Activated CD8-positive, alpha-beta memory T cell treated with anti-CD3 and anti-CD28 coated beads, Interleukin-2, amount 10 ng/mL, durations not matched to agents 7 days and 5 days (primary cell): ENCODE results near the gene MMP1. TPM values are rescaled to one million over a fixed set of nuclear protein-coding genes. Genes with fewer than 3 reads are reported as not detected.
"Not testable (repeated sequence)": the region's sequence is repeated elsewhere in the genome, so short reads cannot be mapped to it uniquely, and the experiment has no call there.

Experiments
- ATAC-seq: fragments of 150-1000 bp; cut with Tn5 transposase; one replicate; pipeline ENCODE4 v1.10.0; 2021; ENCODE audit warnings: moderate library complexity
- CTCF ChIA-PET: fragments of 350-600 bp; sonication (Branson Sonifier 250); formaldehyde crosslinking; loops from one replicate; lab custom pipeline; 2021; ENCODE audit warnings: antibody characterized with exemption; lab: Charles Lee
- DNase-seq: peaks from one replicate; pipeline ENCODE4 v3.0.0-alpha.2; 2020
- H3K27ac Mint-ChIP-seq: one replicate; pipeline ENCODE4 v1.8.0; 2021; ENCODE audit warnings: mild to moderate bottlenecking, mixed read lengths
- H3K27me3 Mint-ChIP-seq: one replicate; pipeline ENCODE4 v1.8.0; 2021; ENCODE audit warnings: mixed read lengths
- H3K36me3 Mint-ChIP-seq: one replicate; pipeline ENCODE4 v1.8.0; 2021; ENCODE audit warnings: mild to moderate bottlenecking, mixed read lengths
- H3K4me1 Mint-ChIP-seq: one replicate; pipeline ENCODE4 v1.8.0; 2021; ENCODE audit warnings: mixed read lengths
- H3K4me3 Mint-ChIP-seq: one replicate; pipeline ENCODE4 v1.8.0; 2021; ENCODE audit warnings: mild to moderate bottlenecking, moderate library complexity, mixed read lengths
- H3K9me3 Mint-ChIP-seq: one replicate; pipeline ENCODE4 v1.8.0; 2022; ENCODE audit warnings: low read depth, mixed read lengths
- total RNA-seq, 2 experiments: library from RNA; stranded (reverse); gene quantifications; one replicate each; pipeline ENCODE4 v1.2.3, GENCODE V29; 2021

The MMP1 gene
- total RNA-seq, 2 experiments from 2014 or later: not detected

DNA sequence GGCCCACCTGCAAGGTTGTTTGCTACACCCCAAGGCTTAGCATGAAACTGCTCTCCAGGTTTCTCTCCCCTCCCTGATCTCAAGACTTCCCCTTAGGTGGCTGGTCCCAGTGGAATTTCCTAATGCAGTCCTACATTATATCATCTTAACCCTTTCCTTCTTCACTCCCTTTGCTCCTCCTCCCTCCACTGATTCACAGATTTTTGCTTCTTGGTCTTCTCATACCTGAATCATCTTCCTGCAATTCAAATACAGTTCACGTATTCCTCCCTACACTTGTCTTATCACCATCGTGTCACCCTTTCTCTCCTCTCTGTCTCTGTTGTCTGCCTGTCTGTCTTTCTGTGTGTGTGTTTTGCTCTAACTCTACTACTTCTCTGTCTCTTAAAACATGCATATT, 34.5 kb downstream of the MMP1 start:
- CTCF ChIA-PET: no interaction called here
- Mint-ChIP-seq H3K36me3 (no peaks in the 10 kb centered on the region), H3K4me1 (peaks cover 2% of the 10 kb centered on the region), H3K27ac (no peak overlapping the region), H3K27me3 (no peaks in the 10 kb centered on the region), H3K4me3 (no peak overlapping the region), H3K9me3 (no peaks in the 10 kb centered on the region)
- DNase-seq (no peak), ATAC-seq (no peak)

DNA sequence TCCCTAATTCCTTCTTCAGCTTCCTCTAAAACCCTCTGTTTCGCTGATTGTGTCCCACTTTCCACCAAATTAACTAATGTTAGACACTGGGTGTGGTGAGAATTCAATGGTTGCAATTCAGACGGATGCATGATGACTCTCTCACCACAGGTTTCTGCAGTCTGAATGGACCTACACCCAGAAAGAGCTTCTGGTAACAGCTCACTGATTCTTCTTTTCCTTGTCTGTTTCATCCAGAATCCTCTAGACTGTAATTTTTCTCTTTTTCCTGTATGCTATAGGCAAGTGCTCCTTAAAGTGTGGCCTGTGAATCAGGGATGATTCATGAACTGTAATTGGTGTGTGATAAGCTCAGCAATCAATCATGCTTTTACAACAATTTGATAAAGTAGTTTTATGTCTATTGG, 35.6 kb downstream of the MMP1 start:
- CTCF ChIA-PET: interaction anchor here (0.7 kb wide), 1 partner anchor 9 kb away, joined by 3 read pairs; no protein-coding TSS in a partner anchor
- no peak for ATAC-seq

DNA sequence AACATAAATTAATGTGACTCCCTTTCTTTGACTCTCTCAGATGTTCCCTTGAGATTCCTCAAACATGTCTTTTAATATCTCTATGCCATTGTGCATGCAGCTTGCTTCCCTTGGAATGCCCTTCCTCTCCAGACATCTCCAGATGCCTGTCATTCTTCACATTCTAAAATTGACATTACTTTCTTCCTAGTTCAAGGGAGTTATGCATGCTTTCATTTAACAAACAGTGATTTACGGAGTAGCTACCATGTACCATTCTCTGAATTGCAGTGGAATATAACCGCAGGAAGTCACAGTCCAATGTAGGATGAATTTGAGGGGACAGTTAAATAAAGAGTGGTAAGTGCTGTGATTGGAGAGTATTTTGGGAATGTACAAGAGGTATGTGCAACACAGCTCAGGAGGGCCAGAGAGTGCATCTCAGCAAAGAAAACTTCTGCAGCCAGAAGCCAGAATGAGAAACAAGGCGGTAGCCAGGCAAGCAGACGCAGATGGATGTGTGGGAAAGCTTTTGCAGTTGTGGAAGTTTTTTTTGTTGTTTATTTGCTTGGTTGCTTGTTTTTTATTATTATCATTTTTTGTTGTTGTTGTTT, 36.2 kb downstream of the MMP1 start:
- Mint-ChIP-seq H3K27ac (no peak overlapping the region), H3K9me3 (no peaks in the 10 kb centered on the region), H3K4me3 (no peak overlapping the region), H3K36me3 (no peaks in the 10 kb centered on the region), H3K4me1 (peaks cover 2% of the 10 kb centered on the region), H3K27me3 (no peaks in the 10 kb centered on the region)
- DNase-seq (no peak), ATAC-seq (no peak)
- CTCF ChIA-PET: interaction anchor here (0.7 kb wide), 2 partner anchors 9 to 31 kb away, joined by 3 to 6 read pairs; no protein-coding TSS in a partner anchor

More for the DNA sequence above, 35.6 kb downstream of the MMP1 start:
- H3K27ac Mint-ChIP-seq: no peak overlapping the region
- H3K27me3 Mint-ChIP-seq: no peaks in the 10 kb centered on the region
- no peak overlapping the region for H3K4me3 Mint-ChIP-seq
- H3K9me3 Mint-ChIP-seq: no peaks in the 10 kb centered on the region
- DNase-seq: no peak
- no peaks in the 10 kb centered on the region for H3K36me3 Mint-ChIP-seq
- H3K4me1 Mint-ChIP-seq: peaks cover 2% of the 10 kb centered on the region

DNA sequence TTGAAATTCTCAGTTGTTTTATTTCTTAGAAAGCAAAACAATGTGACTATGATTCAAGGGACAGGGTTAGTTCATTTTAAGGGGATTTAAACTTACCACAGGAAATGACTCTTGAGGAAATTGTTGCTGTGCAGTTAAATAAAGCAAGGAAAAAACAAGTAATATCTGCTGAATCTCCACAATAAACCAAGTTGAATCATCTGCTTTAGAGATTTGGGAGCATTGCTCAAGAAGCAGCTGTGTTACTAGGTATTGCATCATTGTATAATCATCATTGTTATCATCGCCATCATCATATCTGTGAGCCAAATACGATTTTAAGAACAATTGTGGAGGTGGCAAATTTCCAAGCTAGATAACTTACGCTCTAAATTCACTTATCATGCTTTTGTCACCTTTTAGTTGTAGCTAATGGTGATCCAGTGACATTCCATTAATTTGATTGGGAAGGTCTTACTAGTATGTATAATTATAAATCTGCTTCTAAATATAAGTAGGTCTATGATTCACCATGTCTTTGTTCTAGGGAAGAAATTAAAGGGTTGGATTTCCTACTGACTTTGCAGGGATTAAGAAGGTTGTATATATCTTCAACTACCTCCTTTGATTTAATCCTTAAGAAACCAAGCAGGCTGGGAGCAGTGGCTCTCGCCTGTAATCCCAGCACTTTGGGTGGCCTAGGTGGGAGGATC, 37.5 kb downstream of the MMP1 start:
- ATAC-seq (no peak), DNase-seq (no peak)
- H3K27me3 Mint-ChIP-seq: no peaks in the 10 kb centered on the region
- no peaks in the 10 kb centered on the region for H3K9me3 Mint-ChIP-seq
- H3K27ac Mint-ChIP-seq: no peak overlapping the region
- H3K36me3 Mint-ChIP-seq: no peaks in the 10 kb centered on the region
- CTCF ChIA-PET: interaction anchor here (0.6 kb wide), 1 partner anchor 677 kb away, joined by 3 read pairs; no protein-coding TSS in a partner anchor
- H3K4me1 Mint-ChIP-seq: peaks cover 2% of the 10 kb centered on the region
- H3K4me3 Mint-ChIP-seq: no peak overlapping the region

DNA sequence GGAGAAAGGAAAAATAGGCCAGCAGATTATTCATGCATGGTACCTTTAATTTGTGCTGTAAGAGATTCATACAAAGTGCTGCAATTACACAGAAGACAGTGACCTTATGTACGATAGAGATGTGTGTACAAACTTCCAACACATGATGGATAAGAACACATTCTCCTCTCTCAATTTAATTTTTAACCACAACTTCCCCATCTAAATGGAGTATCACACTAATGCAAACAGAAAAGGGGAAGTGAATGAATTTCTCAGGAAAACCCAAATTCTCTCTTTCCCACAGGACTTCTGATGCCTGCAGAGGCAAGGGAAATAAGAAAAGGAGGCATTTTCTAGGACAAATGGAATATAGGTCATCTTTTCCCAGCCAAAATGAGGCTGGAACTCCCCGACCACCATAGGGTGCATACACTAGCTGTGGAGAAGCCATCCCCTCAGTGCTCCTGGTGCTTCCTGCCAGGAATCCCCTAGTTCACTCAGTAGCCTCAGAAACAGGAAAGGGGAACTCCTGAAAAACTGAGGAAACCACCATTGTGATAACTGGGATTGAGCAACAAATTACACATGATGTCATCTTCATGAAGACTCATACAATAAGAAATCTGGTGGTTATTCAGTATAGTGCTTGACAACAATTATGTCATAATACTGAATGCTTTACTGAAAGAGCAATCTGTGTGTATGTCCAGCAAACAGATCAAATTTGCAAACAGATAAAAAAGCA, 40.0 kb downstream of the MMP1 start:
- Mint-ChIP-seq H3K27me3 (peaks cover 8% of the 10 kb centered on the region), H3K36me3 (no peaks in the 10 kb centered on the region), H3K4me3 (no peak overlapping the region), H3K9me3 (no peaks in the 10 kb centered on the region), H3K4me1 (peaks cover 2% of the 10 kb centered on the region), H3K27ac (no peak overlapping the region)
- ATAC-seq (no peak), DNase-seq (no peak)
- CTCF ChIA-PET: no interaction called here

DNA sequence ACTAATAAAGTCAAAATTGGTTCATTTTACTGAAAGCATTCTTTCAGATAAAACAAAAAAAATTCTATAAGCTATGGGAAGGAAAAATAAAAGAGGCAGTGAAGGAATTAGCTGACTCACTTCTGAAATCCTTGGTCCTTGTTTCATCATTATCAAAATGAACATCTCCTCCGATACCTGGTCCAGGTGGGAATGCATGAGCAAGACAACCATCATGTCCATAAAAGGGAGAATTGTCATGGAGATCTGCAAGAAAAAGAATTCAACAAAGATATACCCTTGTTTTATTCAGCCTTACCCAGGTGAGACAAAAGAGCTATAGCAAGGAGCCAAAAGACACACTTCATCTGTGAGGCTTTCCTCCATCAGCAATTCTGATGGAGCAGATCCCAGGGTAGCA, 44.7 kb downstream of the MMP1 start:
- Mint-ChIP-seq H3K36me3 (no peaks in the 10 kb centered on the region), H3K27ac (no peak overlapping the region), H3K9me3 (no peaks in the 10 kb centered on the region), H3K27me3 (peaks cover 18% of the 10 kb centered on the region), H3K4me1 (no peaks in the 10 kb centered on the region), H3K4me3 (no peak overlapping the region)
- DNase-seq: no peak
- no peak for ATAC-seq
- CTCF ChIA-PET: interaction anchor here (0.8 kb wide), 1 partner anchor 9 kb away, joined by 3 read pairs; no protein-coding TSS in a partner anchor

DNA sequence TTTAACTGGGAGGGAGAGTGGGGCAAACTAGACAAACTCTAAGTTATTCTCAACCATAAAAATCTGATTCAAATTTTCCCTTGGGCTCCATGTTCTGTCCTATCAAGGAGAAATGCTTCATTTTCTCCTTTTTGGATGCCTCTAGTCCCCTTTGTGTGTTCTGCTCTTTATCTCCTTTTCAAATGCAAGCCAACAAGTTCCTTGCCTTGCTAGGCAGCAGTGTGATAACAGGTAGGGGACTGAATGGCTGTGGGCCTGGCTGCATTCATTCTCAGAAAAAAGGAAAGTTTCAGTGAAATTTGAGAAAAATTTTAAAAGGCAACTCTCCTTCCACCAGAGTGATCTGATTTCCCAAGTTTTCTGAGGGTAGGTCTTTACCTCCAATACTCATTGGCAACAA, 46.3 kb downstream of the MMP1 start:
- Mint-ChIP-seq H3K4me3 (no peak overlapping the region), H3K27ac (no peak overlapping the region), H3K4me1 (no peaks in the 10 kb centered on the region), H3K27me3 (peaks cover 18% of the 10 kb centered on the region), H3K9me3 (peaks cover 4% of the 10 kb centered on the region), H3K36me3 (peaks cover 2% of the 10 kb centered on the region)
- CTCF ChIA-PET: no interaction called here
- no peak for ATAC-seq
- no peak for DNase-seq

DNA sequence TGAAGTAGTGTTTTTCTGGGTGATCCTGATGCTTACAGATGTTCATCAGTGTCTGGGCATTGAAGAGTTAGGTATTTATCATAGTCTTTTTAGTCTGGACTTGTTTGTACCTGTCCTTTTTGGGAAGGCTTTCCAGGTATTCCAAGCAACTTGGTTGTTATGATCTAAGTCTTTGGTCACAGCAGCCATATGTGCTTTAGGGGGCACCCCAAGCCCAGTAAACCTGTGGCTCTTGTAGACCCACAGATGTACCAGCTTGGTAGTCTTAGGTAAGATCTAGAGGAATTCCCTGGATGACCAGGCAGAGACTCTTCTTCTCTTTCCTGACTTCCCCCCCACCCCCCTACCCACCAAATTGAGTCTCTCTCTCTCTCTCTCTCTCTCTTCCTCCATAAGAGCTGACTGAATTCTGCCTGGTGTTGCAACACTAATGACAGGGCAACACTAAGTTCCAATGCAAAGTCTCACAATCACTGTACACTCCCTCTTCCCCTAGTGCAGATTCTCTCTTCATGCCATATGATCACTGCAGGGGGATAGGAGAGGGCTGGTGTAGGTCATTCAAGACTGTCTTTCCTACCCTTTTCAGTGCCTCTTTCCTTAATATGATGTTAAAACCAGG, 48.7 kb downstream of the MMP1 start:
- peaks cover 13% of the 10 kb centered on the region for H3K27me3 Mint-ChIP-seq
- CTCF ChIA-PET: interaction anchor here (2.1 kb wide), 1 partner anchor 15 kb away, joined by 5 read pairs; no protein-coding TSS in a partner anchor
- no peaks in the 10 kb centered on the region for H3K4me1 Mint-ChIP-seq
- H3K27ac Mint-ChIP-seq: no peak overlapping the region
- no peak for DNase-seq
- H3K4me3 Mint-ChIP-seq: no peak overlapping the region
- peaks cover 2% of the 10 kb centered on the region for H3K36me3 Mint-ChIP-seq
- peaks cover 4% of the 10 kb centered on the region for H3K9me3 Mint-ChIP-seq
- no peak for ATAC-seq

DNA sequence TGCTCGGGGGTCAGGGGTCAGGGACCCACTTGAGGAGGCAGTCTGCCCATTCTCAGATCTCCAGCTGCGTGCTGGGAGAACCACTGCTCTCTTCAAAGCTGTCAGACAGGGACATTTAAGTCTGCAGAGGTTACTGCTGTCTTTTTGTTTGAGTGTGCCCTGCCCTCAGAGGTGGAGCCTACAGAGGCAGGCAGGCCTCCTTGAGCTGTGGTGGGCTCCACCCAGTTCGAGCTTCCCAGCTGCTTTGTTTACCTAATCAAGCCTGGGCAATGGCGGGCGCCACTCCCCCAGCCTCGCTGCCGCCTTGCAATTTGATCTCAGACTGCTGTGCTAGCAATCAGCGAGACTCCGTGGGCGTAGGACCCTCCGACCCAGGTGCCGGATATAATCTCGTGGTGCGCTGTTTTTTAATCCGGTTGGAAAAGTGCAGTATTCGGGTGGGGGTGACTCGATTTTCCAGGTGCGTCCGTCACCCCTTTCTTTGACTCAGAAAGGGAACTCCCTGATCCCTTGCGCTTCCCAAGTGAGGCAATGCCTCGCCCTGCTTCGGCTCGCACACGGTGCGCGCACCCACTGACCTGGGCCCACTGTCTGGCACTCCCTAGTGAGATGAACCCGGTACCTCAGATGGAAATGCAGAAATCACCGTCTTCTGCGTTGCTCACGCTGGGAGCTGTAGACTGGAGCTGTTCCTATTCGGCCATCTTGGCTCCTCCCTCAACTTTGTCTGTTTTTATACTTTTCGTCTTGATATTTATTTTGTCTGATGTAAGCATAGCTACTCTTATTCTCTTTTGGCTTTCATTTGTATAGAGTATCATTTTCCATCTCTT, 51.0 kb downstream of the MMP1 start:
- H3K27me3 Mint-ChIP-seq: peaks cover 10% of the 10 kb centered on the region
- ATAC-seq, H3K4me1 Mint-ChIP-seq, H3K9me3 Mint-ChIP-seq, H3K36me3 Mint-ChIP-seq, DNase-seq, H3K27ac Mint-ChIP-seq, CTCF ChIA-PET, H3K4me3 Mint-ChIP-seq: not testable (repeated sequence)

Other genes starting within 250 kb of the MMP1 start
- not detected for gene MMP20, start 172.8 kb downstream of the MMP1 start, total RNA-seq
- gene MMP27, start 92.4 kb downstream of the MMP1 start, total RNA-seq: not detected
- gene MMP8, start 73.2 kb downstream of the MMP1 start, total RNA-seq: not detected
- gene MMP10, start 17.5 kb downstream of the MMP1 start, total RNA-seq: under 1 TPM in 1 of 2 experiments, not detected in 1; 0.33 TPM
- gene MMP3, start 45.4 kb upstream of the MMP1 start, total RNA-seq: not detected
- not detected for gene MMP12, start 76.8 kb upstream of the MMP1 start, total RNA-seq
- not detected for gene MMP13, start 157.6 kb upstream of the MMP1 start, total RNA-seq